OCI-LY7 (cell line): ENCODE measurements around the gene CD22. TPM values are rescaled to one million over a fixed set of nuclear protein-coding genes. Genes with fewer than 3 reads are reported as not detected.
A peak's percentile ranks its signal among the peaks of the same experiment; 100 is the strongest.

Experiments
- BruUV-seq: library from RNA; stranded (reverse); fragments of 400-500 nt; replicated peaks from 2 replicates; lab custom pipeline; 2021; lab: Mats Ljungman, UMichigan
- CTCF ChIA-PET: fragments of 300-600 bp; sonication (Branson Sonifier 250); formaldehyde crosslinking; loops from one replicate; lab custom pipeline; 2022; ENCODE audit warnings: antibody characterized with exemption; ENCODE audit not compliant: unreplicated experiment; lab: Charles Lee
- POLR2A ChIA-PET: fragments of 300-600 bp; sonication (Branson Sonifier 250); formaldehyde crosslinking; loops from one replicate; lab custom pipeline; 2022; ENCODE audit warnings: antibody characterized with exemption; lab: Charles Lee
- DNase-seq: peaks from one replicate; pipeline ENCODE4 v3.0.0-alpha.2; 2015; ENCODE audit warnings: low spot score
- H2AFZ ChIP-seq: fragments of 200-600 bp; sonication (generic), shearing (Covaris generic); 2 replicates; pipeline ENCODE4 v1.6.1; 2014; ENCODE audit warnings: mild to moderate bottlenecking, antibody characterized with exemption, low read length, moderate library complexity
- H3K27ac ChIP-seq: fragments of 200-600 bp; sonication (generic); 2 replicates; pipeline ENCODE4 v1.5.1; 2014; ENCODE audit warnings: mixed run types, low read depth, mild to moderate bottlenecking, moderate library complexity, low read length, inconsistent platforms; ENCODE audit not compliant: poor library complexity, severe bottlenecking
- H3K36me3 ChIP-seq: fragments of 200-600 bp; sonication (generic); 2 replicates; pipeline ENCODE4 v1.6.1; 2014; ENCODE audit warnings: mild to moderate bottlenecking, antibody characterized with exemption, low read length, moderate library complexity, mixed read lengths; ENCODE audit not compliant: insufficient read depth
- H3K4me1 ChIP-seq: fragments of 200-600 bp; sonication (generic); 2 replicates; pipeline ENCODE4 v1.5.1; 2014; ENCODE audit warnings: mild to moderate bottlenecking, low read length; ENCODE audit not compliant: insufficient read depth, poor library complexity, severe bottlenecking
- H3K4me2 ChIP-seq: fragments of 200-600 bp; sonication (generic); 2 replicates; pipeline ENCODE4 v1.6.1; 2014; ENCODE audit warnings: mild to moderate bottlenecking, low read length
- H3K4me3 ChIP-seq: fragments of 200-600 bp; sonication (generic); 2 replicates; pipeline ENCODE4 v1.5.1; 2014; ENCODE audit warnings: mild to moderate bottlenecking, low read depth, low read length; ENCODE audit not compliant: poor library complexity, severe bottlenecking
- H3K79me2 ChIP-seq: fragments of 200-600 bp; sonication (generic); 2 replicates; pipeline ENCODE4 v1.6.1; 2016; ENCODE audit warnings: low read depth, mild to moderate bottlenecking, low read length, moderate library complexity, mixed read lengths; ENCODE audit not compliant: insufficient read depth
- H3K9me2 ChIP-seq: fragments of 200-600 bp; sonication (generic); 2 replicates; pipeline ENCODE4 v1.6.1; 2016; ENCODE audit warnings: mild to moderate bottlenecking, low read length, mixed read lengths; ENCODE audit not compliant: insufficient read depth
- H3K9me3 ChIP-seq: fragments of 200-600 bp; sonication (generic); 2 replicates; pipeline ENCODE4 v1.6.1; 2014; ENCODE audit warnings: mild to moderate bottlenecking, mixed run types, low read length, mixed read lengths
- H4K20me1 ChIP-seq: fragments of 200-600 bp; sonication (generic); 2 replicates; pipeline ENCODE4 v1.6.1; 2014; ENCODE audit warnings: mild to moderate bottlenecking, antibody characterized with exemption, low read length, moderate library complexity, mixed read lengths; ENCODE audit not compliant: insufficient read depth
- CTCF ChIP-seq: fragments of 200-600 bp; sonication (generic); conservative IDR thresholded peaks from 2 replicates; pipeline ENCODE4 v1.5.1; 2014; ENCODE audit warnings: mild to moderate bottlenecking, antibody characterized with exemption, low read length, moderate library complexity, mixed read lengths
- EZH2phosphoT487 ChIP-seq: fragments of 200-600 bp; sonication (generic); IDR thresholded peaks from 2 replicates; pipeline ENCODE4 v1.6.1; 2018; ENCODE audit warnings: low read depth, borderline replicate concordance, mild to moderate bottlenecking, mixed run types, antibody characterized with exemption, low read length, moderate library complexity, mixed read lengths
- intact Hi-C: fragments of 100-400 bp; cut with micrococcal nuclease; formaldehyde crosslinking; loops from one replicate; pipeline ENCODE4 v1.10.0; 2022; ENCODE audit not compliant: unreplicated experiment
- total RNA-seq, 2 experiments: library from RNA; depleted of rRNA in 1 of 2; stranded (reverse); fragments of >200 nt in 1 of 2; shearing (Covaris generic) in 1 of 2; gene quantifications; 2 replicates each; pipeline ENCODE4 v1.2.3, GENCODE V29; 2014 to 2022

CD22 gene
- total RNA-seq, 2 experiments from 2014 or later: 413 to 972 TPM

GRCh38 chr19:35320065-35320713, 8.8 kb upstream of the CD22 start:
- peak overlapping the region; percentile 57 for H3K4me2 ChIP-seq

GRCh38 chr19:35321291-35321690, 7.7 kb upstream of the CD22 start:
- H3K4me3 ChIP-seq: peak overlapping the region; percentile 48
- POLR2A ChIA-PET: interaction anchor here (1.6 to 3.0 kb wide), 3 partner anchors 8 to 28 kb away, joined by 3 to 12 read pairs (median 9); no protein-coding TSS in a partner anchor
- H3K9me2 ChIP-seq: no peaks in the 10 kb centered on the region
- no peak for TF ChIP-seq CTCF
- no peak for TF ChIP-seq EZH2phosphoT487
- H3K27ac ChIP-seq: peak overlapping the region; percentile 88
- no peaks in the 10 kb centered on the region for H4K20me1 ChIP-seq
- peaks cover 8% of the 10 kb centered on the region; the same call in 1 of the 2 replicates for H3K9me3 ChIP-seq
- peaks cover 97% of the 10 kb centered on the region for H3K4me1 ChIP-seq
- CTCF ChIA-PET: no interaction called here
- intact Hi-C loops: loop anchor here (2.0 kb wide), 1 partner anchor 24 kb away; no protein-coding TSS in a partner anchor
- no TSS peak for BruUV-seq
- H2AFZ ChIP-seq: no peak overlapping the region
- no peak for DNase-seq
- peak overlapping the region; percentile 57 for H3K4me2 ChIP-seq
- H3K79me2 ChIP-seq: peaks cover 13% of the 10 kb centered on the region; the same call in 1 of the 2 replicates
- no peaks in the 10 kb centered on the region; the same call in 1 of the 2 replicates for H3K36me3 ChIP-seq

More at GRCh38 chr19:35320065-35320713, 8.8 kb upstream of the CD22 start:
- Histone ChIP-seq H3K79me2 (peaks cover 3% of the 10 kb centered on the region; the same call in 1 of the 2 replicates), H3K9me2 (no peaks in the 10 kb centered on the region), H2AFZ (peak overlapping the region; percentile 22; the same call in 1 of the 2 replicates), H3K27ac (peak overlapping the region; percentile 88), H3K36me3 (no peaks in the 10 kb centered on the region; the same call in 1 of the 2 replicates), H3K4me3 (peak overlapping the region; percentile 48), H3K9me3 (peaks cover 8% of the 10 kb centered on the region; the same call in 1 of the 2 replicates), H4K20me1 (no peaks in the 10 kb centered on the region), H3K4me1 (peaks cover 96% of the 10 kb centered on the region)
- intact Hi-C loops: loop anchor here (1.0 to 2.0 kb wide), 2 partner anchors 10 to 23 kb away; no protein-coding TSS in a partner anchor
- BruUV-seq: TSS peak; percentile 89
- CTCF ChIA-PET: interaction anchor here (1.2 kb wide), 1 partner anchor 11 kb away, joined by 5 read pairs; no protein-coding TSS in a partner anchor
- DNase-seq: peak; percentile 84
- POLR2A ChIA-PET: interaction anchor here (0.5 to 3.0 kb wide), 13 partner anchors 8 to 323 kb away, joined by 3 to 12 read pairs (median 5); partner anchors contain the start of genes CD22, FFAR1 and MAG
- no peak for TF ChIP-seq EZH2phosphoT487
- no peak for TF ChIP-seq CTCF
